Body of pancreas (tissue), 4 donors: ENCODE measurements around the gene ACTG2.
A peak's percentile ranks its signal among the peaks of the same experiment; 100 is the strongest.

Experiments used
- POLR2A ChIP-seq, 3 donors: fragments of 450-650 bp; IDR thresholded peaks; one replicate each; pipeline ENCODE4 v1.6.1; 2016; ENCODE audit warnings: antibody characterized with exemption in 3 of 3, mild to moderate bottlenecking in 2 of 3
- TF ChIP-seq, protein P1 (sequence below), 7 experiments: fragments of 450-650 bp in 4 of 7; fragments of 200-600 bp in 3 of 7; sonication (generic) in 3 of 7; IDR thresholded peaks; one replicate each; pipeline ENCODE4 v1.5.1; 2016 to 2019; ENCODE audit warnings: antibody characterized with exemption in 7 of 7

DNA sequence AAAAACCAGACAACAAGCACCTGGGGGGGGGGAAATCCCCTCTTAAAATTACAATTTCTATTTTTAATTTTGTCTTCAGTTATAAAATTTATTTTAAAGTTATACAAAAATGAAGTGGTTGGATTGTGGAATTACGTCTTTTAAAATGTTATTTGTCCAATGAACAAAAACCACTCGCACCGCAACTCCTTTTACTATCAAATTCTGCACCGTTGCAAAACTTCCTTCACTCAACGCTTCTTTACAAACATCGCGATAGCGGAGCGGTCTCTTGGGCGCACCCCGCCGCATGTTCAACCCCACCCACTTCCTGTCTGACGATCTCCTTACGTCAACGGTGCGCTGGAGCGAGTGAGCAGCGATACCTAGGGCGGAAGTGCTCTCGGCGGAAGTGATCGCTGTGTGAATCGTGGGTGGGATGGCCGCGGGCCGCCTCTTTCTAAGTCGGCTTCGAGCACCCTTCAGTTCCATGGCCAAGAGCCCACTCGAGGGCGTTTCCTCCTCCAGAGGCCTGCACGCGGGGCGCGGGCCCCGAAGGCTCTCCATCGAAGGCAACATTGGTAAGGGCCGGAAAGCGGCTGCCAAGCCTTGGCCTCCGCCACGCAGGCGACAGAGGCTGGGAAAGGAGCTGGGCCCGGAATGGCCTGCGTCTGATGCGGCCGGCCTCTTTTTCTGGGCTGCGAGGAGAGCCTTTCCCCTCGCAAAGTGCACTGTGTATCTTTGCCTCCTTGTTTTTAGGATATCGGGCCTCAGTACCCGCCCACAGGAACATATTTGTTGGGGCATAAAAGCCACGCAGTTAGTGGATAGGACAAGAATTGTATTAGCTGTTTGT lies 33.9 kb downstream of the ACTG2 start, which contains the start of gene DGUOK:
- TF ChIP-seq, protein P1, sequence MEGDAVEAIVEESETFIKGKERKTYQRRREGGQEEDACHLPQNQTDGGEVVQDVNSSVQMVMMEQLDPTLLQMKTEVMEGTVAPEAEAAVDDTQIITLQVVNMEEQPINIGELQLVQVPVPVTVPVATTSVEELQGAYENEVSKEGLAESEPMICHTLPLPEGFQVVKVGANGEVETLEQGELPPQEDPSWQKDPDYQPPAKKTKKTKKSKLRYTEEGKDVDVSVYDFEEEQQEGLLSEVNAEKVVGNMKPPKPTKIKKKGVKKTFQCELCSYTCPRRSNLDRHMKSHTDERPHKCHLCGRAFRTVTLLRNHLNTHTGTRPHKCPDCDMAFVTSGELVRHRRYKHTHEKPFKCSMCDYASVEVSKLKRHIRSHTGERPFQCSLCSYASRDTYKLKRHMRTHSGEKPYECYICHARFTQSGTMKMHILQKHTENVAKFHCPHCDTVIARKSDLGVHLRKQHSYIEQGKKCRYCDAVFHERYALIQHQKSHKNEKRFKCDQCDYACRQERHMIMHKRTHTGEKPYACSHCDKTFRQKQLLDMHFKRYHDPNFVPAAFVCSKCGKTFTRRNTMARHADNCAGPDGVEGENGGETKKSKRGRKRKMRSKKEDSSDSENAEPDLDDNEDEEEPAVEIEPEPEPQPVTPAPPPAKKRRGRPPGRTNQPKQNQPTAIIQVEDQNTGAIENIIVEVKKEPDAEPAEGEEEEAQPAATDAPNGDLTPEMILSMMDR (IDR thresholded peaks at IDR 0.05) = no peak
- TF ChIP-seq POLR2A (IDR thresholded peaks at IDR 0.05) = peak; percentile 90 to 98 (median 97)
